Large intestine (tissue), 3 donors: Measurements from ENCODE around the gene FUS. TPM values are rescaled to one million over a fixed set of nuclear protein-coding genes. Genes with fewer than 3 reads are reported as not detected.
A peak's percentile ranks its signal among the peaks of the same experiment; 100 is the strongest.

ENCODE experiments used
- DNase-seq, 2 donors: peaks; one replicate each; pipeline versions ENCODE4 v3.0.0 to v3.0.0-alpha.2; 2013
- H3K27ac ChIP-seq: one replicate; pipeline ENCODE4 v1.5.1; 2013; ENCODE audit warnings: low read length
- H3K27me3 ChIP-seq: 2 replicates; pipeline ENCODE4 v1.6.1; 2013; ENCODE audit warnings: low read length; ENCODE audit not compliant: control insufficient read depth, insufficient read depth
- H3K36me3 ChIP-seq: 2 replicates; pipeline ENCODE4 v1.6.1; 2013; ENCODE audit warnings: low read length; ENCODE audit not compliant: control insufficient read depth, insufficient read depth
- H3K4me1 ChIP-seq: one replicate; pipeline ENCODE4 v1.6.1; 2013; ENCODE audit warnings: low read length; ENCODE audit not compliant: control insufficient read depth, insufficient read depth
- H3K4me3 ChIP-seq: one replicate; pipeline ENCODE4 v1.5.1; 2013; ENCODE audit warnings: low read length
- H3K9me3 ChIP-seq: one replicate; pipeline ENCODE4 v1.6.1; 2013; ENCODE audit warnings: mild to moderate bottlenecking, low read depth, low read length, moderate library complexity; ENCODE audit not compliant: control insufficient read depth
- WGBS: methylation state at CpG from one replicate; pipeline ENCODE4 v1.1.5; 2013; ENCODE audit warnings: low lambda C conversion rate; ENCODE audit not compliant: insufficient coverage; 5-methylcytosine and 5-hydroxymethylcytosine counted together
- polyA plus RNA-seq: library from polyadenylated mRNA; unstranded; fragments of 120-200 nt; gene quantifications from one replicate; pipeline ENCODE4 v1.2.1, GENCODE V29; 2013

Gene FUS
- polyA plus RNA-seq, 1 donor: 494 TPM

GRCh38 chr16:31201582-31202413 lies 21.9 kb downstream of the FUS start:
- Histone ChIP-seq H3K36me3 (peaks cover 12% of the 10 kb centered on the region), H3K4me3 (peak overlapping the region; percentile 65), H3K27ac (peak overlapping the region; percentile 42), H3K27me3 (no peaks in the 10 kb centered on the region), H3K4me1 (peaks cover 27% of the 10 kb centered on the region), H3K9me3 (no peaks in the 10 kb centered on the region)
- WGBS: no CpG with 5 or more reads among the region's 35 CpGs
- peak in 1 of 2 donors; percentile 81 for DNase-seq

DNA sequence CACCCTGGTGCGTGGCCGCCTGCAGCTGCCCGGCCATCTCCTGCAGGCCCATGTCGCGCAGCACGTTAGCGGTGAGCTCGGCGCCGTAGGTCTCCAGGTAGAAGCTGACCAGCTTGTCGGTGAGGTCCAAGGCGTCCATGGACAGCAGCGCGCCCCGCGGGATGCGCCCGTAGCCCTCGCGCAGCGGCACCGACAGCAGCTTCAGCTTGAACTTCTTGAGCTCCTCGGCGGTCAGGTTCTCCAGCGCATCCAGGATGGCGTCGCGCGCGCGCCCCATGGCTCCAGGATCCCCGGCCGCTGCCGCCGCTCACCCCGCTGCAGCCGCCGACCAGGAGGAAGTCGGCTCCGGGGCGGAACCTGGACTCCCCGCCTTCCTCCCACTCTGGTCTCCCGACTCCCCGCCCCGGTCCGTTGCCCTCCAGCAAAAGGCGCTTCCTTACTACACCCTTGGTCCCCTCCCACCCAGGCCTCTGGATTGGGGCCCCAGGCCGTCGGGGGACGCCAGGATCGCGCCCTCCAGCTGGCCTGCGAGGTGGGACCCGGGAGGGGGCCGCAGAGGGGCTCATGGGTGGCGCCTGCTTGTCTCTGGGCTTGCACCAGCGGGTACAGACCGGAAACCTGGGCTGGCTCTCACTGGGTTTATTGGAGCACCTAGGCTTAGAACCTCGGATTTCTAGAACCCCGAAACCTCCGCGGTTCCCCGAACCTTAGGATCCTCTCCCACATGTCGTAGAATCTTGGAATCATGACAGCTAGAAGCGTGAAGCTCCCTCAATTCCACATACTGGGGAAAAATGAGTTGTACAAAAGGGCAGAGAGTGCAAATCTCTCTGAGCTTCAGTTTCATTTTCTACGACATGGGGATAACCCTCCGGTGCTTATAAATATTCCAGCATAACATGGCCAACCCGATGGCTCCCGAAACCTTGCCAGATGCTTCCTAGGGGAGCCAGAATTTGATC lies 22.8 kb downstream of the FUS start, which contains the start of gene PYCARD:
Gene PYCARD (minus strand): TSS at position 347 of the 962 bp plus-strand sequence. CDS start 70 bp downstream, at position 277.
- WGBS: 80% methylated on average over 1 of the region's 69 CpGs

DNA sequence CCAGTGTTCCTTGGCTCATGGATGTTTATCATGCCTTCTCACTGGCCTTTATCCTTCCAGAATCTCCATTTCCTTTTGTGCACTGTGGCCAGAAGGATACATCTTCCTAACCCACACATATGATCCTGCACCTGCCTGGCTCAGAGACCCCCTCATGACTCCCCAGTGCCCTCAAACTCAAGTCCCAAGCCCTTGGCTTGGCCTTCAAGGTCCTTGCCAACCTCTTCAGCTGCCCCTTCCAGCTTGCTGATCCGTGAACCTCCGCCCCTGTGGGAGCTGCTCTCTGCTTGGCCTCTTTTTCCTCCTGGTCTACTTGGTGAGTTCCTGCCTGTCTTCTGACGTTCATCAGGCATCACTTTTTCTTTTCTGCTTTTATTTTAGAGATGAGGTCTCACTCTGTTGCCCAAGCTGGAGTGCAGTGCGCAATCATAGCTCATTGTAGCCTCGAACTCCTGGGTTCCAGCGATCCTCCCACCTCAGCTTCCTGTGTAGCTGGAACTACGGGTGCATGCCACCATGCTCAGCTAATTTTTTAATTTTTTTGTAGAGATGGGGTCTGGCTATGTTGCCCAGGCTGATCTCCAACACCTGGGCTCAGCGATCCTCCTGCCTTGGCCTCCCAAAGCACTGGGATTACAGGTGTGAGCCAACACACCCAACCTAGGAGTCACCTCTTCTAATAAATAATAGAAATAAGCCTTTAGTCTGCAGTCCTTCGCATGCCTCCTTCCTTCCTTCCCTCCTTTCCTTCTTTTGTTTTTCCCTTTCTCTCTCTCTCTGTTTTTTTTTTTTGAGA lies 25.1 kb downstream of the FUS start:
- Histone ChIP-seq H3K27me3 (no peaks in the 10 kb centered on the region), H3K4me3 (no peak overlapping the region), H3K4me1 (peaks cover 43% of the 10 kb centered on the region), H3K9me3 (no peaks in the 10 kb centered on the region), H3K36me3 (no peaks in the 10 kb centered on the region), H3K27ac (no peak overlapping the region)
- 93% methylated on average over 2 of the region's 9 CpGs for WGBS
- DNase-seq: no peak

More for the DNA sequence above, 22.8 kb downstream of the FUS start, which contains the start of gene PYCARD:
- peaks cover 36% of the 10 kb centered on the region for H3K4me1 ChIP-seq
- H3K9me3 ChIP-seq: no peaks in the 10 kb centered on the region
- H3K27ac ChIP-seq: peak within 1 kb of the TSS; percentile 42
- H3K27me3 ChIP-seq: no peaks in the 10 kb centered on the region
- peak in 1 of 2 donors; percentile 80 for DNase-seq
- peaks cover 8% of the 10 kb centered on the region for H3K36me3 ChIP-seq
- peak within 1 kb of the TSS; percentile 65 for H3K4me3 ChIP-seq

GRCh38 chr16:31206776-31207175 lies 26.8 kb downstream of the FUS start:
- H3K27me3 ChIP-seq: no peaks in the 10 kb centered on the region
- peak in 1 of 2 donors; percentile 46 for DNase-seq
- H3K27ac ChIP-seq: no peak overlapping the region
- H3K4me1 ChIP-seq: peaks cover 29% of the 10 kb centered on the region
- H3K4me3 ChIP-seq: no peak overlapping the region
- no peaks in the 10 kb centered on the region for H3K36me3 ChIP-seq
- no CpG with 5 or more reads among the region's 6 CpGs for WGBS
- no peaks in the 10 kb centered on the region for H3K9me3 ChIP-seq

DNA sequence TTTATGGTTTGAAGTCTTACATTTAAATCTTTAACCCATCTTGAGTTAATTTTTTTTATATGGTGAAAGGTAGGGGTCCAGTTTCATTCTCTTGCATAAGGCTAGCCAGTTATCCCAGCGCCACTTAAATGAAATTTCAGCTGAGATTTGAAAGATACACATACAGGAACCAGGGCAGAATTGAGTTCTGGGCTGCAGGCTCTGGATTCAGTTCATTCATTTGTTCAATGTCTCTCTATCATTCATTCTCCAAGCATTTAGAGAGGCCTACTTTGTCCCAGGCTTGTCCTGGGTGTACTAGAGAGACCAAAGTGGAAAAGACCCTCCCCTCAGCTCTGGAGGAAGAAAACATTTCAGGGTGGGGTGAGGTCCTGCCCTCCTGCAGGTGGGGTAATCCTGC lies 33.4 kb downstream of the FUS start:
- H3K9me3 ChIP-seq: peaks cover 8% of the 10 kb centered on the region
- peaks cover 47% of the 10 kb centered on the region for H3K27me3 ChIP-seq
- H3K4me3 ChIP-seq: no peak overlapping the region
- no peak overlapping the region for H3K27ac ChIP-seq
- DNase-seq: no peak
- no CpG with 5 or more reads among the region's 1 CpG for WGBS
- peaks cover 30% of the 10 kb centered on the region for H3K4me1 ChIP-seq
- no peaks in the 10 kb centered on the region for H3K36me3 ChIP-seq

DNA sequence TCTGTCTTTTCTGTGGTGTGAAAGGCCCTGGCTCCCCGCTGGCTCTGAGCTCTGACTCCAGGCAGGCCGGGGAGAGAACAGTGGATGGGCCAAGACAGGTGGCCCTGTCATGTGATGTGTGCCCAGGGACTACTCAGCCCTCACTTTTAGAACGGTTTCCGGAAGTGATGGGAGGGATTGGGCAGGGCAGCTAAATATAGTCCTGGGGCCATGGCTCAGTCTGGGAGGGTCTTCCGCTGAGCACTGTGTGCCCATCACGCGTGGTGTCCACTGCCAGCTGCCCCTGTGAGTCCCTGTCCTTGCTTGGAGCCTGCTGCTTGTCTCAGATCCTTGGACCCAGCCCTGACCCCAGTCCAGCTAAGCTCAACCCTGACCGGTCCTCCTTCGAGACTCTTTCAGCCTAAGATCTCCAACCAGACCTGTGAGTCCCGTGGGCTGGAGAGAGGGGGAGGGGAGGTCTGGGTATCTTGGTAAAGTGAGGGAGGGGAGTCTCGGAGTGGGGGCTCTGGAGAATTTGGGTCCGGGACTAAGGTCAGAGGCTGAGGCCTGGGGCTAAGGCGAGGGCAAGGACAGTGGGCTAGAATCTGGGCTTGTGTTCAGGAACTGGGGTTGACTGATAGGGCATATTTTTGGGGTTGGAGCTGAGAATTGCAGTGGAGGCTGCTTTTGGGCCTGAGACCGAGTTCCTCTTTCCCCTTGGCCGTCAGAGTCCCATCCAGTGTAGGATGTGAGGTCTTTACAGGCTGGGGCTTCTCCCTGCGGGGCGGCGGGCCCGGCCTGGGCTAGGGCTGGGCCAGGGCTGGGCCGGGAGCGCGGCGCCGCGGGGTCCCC lies 34.2 kb downstream of the FUS start, which contains the start of gene TRIM72:
Gene TRIM72 (plus strand): TSS at position 243 of the 831 bp plus-strand sequence. CDS start 620 bp downstream, outside the sequence.
- H3K27ac ChIP-seq: no peak within 1 kb of the TSS
- peaks cover 8% of the 10 kb centered on the region for H3K9me3 ChIP-seq

GRCh38 chr16:31214708-31215286 lies 34.9 kb downstream of the FUS start:
- Histone ChIP-seq H3K27me3 (peaks cover 51% of the 10 kb centered on the region), H3K36me3 (no peaks in the 10 kb centered on the region), H3K27ac (no peak overlapping the region), H3K4me1 (peaks cover 25% of the 10 kb centered on the region), H3K4me3 (peak overlapping the region; percentile 35), H3K9me3 (peaks cover 8% of the 10 kb centered on the region)
- DNase-seq: no peak
- no CpG with 5 or more reads among the region's 58 CpGs for WGBS

More for the DNA sequence above, 34.2 kb downstream of the FUS start, which contains the start of gene TRIM72:
- Histone ChIP-seq H3K4me1 (peaks cover 25% of the 10 kb centered on the region), H3K4me3 (peak within 1 kb of the TSS; percentile 35), H3K36me3 (no peaks in the 10 kb centered on the region), H3K27me3 (peaks cover 51% of the 10 kb centered on the region)
- no CpG with 5 or more reads among the region's 25 CpGs for WGBS
- DNase-seq: no peak

GRCh38 chr16:31215287-31216162 lies 35.6 kb downstream of the FUS start:
- Histone ChIP-seq H3K4me3 (peak overlapping the region; percentile 35), H3K4me1 (peaks cover 25% of the 10 kb centered on the region), H3K27me3 (peaks cover 51% of the 10 kb centered on the region), H3K36me3 (no peaks in the 10 kb centered on the region), H3K9me3 (peaks cover 8% of the 10 kb centered on the region), H3K27ac (no peak overlapping the region)
- peak in 1 of 2 donors; percentile 72 for DNase-seq
- WGBS: no CpG with 5 or more reads among the region's 63 CpGs
